Ramos (cell line): Measurements from ENCODE around the gene CAB39L.

Experiments used
- in situ Hi-C: fragments of 300-500 bp; cut with MboI; formaldehyde crosslinking; loops from one replicate; pipeline ENCODE4 v1.14.3; 2022; ENCODE audit warnings: low sequenced_read_pairs; ENCODE audit not compliant: unreplicated experiment

Gene CAB39L

DNA sequence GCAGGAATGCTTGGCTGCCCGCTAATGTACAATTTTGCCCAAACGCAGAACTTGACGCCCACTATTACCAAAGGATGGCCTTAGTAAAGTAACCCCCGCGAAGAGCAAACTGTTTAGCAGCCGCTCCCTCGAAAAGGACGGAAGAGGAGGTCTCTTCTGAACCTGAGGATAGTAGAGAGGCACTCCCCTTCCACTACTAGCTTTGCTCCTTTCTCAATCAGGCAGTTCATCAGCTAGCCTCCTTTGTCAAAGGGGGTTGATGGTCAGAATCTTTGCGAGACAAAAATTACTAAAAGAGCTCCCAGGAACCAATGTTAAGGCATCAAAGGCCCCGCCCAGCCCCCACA lies 534 bp downstream of the CAB39L start:
- in situ Hi-C loops, result no loop called here

DNA sequence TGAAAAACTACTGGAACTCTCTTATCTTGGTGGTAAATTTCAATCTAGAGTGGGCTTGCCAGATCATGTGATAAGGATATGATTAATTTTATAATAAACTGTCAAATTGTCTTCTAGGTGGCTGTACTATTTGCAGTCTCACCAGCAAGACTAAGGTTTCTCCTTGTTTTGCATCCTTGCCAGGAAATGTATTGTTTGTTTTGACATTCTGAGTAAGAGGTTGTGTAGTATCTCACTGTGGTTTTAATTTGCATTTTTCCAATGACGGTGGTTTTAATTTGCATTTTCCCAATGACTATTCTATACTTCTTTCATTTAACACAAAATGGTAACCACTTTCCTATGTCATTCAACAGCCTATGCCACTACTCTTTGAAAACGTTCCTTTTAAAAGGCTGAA lies 2.0 kb downstream of the CAB39L start:
- in situ Hi-C loops, result no loop called here

DNA sequence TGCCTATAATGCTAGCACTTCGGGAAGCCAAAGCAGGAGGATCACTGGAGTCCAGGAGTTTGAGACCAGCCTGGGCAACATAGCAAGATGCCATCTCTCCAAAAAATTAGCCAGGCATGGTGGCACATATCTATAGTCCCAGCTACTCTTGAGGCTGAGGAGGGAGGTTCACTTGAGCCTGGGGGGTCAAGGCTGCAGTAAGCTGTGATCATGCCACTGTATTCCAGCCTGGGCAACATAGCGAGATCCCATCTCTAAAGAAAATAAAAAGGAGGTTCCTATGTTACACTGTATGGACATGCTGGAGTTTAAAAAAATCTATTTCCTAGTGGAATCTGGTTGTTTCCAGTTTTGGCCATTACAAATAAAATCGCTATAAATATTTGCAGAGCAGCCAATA lies 2.6 kb downstream of the CAB39L start:
- in situ Hi-C loops, result no loop called here

DNA sequence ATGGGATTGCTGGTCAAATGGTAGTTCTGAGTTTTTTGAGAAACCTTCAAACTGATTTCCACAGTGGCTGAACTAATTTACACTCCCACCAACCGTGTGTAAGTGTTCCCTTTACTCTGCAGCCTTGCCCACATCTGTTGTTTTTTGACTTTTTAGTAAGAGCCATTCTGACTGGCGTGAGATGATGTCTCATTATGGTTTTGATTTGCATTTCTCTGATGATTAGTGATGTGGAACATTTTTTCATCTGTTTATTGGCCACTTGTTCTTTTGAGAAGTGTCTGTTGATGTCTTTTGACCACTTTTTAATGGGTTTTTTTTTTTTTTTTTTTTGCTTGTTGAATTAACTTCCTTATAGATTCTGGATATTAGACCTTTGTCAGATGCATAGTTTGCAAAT lies 4.3 kb downstream of the CAB39L start:
- in situ Hi-C loops, result no loop called here

DNA sequence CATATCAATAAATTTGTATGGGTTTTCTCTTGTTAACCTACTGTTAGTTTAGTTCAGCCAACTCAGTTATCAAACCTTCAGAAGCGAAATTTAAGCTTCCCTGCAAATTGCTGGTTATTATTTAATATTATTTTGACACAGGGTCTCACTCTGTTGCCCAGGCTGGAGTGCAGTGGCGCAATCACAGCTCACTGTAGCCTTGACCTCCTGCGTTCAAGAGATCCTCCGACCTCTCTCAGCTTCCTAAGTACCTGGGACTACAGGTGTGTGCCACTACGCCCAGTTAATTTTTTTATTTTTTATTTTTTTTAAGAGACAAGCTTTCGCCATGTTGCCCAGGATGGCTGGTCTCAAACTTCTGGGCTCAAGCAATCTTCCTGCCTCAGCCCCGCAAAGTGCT lies 6.2 kb downstream of the CAB39L start:
- in situ Hi-C loops, result no loop called here

DNA sequence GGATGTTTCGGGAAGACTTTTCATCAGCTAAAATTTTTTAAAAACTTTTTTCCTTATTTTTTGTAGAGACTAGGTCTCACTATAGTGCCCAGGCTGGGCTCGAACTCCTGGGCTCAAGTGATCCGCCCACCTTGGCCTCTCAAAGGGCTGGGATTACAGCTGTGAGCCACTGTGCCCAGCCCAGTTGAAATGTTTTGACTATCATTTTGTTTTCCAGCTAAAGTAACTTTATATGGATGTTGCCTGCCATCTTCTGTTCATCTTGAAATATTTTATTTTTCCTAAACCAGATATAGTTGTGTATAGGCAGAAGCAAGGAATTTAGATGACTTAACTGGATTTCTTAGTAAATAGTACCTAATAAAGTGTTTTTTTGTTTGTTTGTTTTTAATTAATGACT lies 7.0 kb downstream of the CAB39L start:
- in situ Hi-C loops, result no loop called here

DNA sequence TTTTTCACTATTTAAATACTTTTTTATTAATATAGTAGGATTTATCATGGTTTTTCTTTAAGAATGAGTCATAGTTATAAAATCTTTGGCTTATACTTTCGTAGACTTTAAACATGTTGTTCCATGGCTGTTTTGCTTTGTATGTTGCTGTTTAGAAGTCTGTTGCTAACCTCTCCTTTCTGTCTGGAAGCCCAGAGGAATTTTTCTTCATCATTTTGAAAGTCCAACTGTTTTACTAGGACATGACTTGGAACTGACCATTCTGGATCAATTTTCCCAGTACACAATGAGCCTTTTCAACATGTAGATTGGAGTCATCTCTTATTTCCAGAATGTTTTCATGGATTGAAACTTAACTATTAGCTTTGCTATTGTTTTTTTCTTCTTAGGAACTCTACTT lies 7.9 kb downstream of the CAB39L start:
- in situ Hi-C loops, result no loop called here

DNA sequence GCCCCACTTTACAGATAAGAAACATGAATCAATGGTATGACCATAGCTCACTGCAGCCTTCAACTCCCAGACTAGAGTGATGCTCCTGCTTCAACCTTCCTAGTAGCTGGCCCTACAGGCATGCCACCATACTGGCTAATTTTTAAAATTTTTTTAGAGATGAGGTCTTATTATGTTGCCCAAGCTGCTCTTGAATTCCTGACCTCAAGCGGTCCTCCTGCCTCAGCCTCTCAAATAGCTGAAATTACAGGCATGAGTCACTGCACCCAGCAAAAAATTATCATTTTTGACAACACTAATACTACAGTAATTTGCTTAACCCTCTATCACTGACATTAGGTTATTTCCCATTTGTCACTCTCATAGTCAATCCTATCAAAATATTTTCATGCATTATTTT lies 14.7 kb downstream of the CAB39L start:
- in situ Hi-C loops, result no loop called here

DNA sequence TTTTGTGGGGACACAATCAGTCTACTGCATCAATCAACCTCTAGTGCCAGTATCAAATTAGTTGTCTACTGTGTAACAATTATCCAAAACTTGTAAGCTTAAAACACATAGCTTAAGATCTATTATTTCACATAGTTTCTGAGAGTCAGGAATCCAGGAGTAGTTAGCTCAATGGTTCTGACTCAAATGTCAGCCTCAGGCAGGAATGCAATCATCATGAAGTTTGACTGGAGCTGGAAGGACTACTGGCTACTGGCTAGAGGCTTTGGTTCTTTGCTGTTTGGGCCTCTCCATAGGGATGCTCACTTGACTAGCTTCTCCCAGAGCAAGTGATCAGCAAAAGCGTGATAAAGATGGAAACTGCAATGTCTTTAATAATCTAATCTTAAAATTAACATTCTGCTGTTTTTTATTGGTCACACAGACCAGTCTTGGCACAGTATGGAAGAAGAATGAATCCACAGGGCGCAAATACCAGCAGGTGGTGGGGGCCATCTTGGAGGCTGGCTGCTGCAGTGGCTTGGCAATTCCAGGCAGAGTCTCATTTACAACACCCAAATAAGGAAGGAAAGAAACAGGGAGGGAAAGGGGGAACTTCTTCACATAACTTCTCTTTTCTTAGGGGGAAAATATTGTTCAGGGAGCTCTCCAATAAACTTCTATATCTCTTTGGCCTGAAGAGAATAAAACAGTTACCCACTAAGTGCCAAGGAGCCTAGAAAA lies 15.7 kb downstream of the CAB39L start:
- in situ Hi-C loops, result no loop called here

DNA sequence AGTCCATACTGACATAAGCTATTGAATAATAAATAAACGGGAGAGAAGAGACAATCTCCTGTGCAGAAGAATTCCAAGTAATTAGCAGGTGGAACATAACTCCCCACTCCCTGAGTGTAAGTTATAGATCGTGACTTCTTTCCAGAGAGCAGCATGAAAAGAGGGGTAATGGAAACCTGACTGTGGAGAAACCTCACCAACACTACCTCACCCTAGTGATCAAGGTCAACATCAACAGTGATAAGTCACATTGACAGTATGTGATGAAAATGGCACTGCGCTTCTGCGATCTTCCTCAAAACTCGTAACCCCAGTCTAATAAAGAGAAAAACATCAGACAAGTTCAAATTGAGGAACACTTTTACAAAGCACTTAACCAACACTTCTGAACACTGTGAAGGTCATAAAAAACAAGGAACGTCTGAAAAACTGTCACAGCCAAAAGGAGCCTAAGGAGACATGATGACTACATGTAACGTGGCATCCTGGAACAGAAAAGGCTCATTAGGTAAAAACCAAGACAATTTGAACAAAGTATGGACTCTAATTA lies 19.8 kb downstream of the CAB39L start:
- in situ Hi-C loops, result loop anchor here (5.0 kb wide), 1 partner anchor 183 kb away; no protein-coding TSS in a partner anchor

DNA sequence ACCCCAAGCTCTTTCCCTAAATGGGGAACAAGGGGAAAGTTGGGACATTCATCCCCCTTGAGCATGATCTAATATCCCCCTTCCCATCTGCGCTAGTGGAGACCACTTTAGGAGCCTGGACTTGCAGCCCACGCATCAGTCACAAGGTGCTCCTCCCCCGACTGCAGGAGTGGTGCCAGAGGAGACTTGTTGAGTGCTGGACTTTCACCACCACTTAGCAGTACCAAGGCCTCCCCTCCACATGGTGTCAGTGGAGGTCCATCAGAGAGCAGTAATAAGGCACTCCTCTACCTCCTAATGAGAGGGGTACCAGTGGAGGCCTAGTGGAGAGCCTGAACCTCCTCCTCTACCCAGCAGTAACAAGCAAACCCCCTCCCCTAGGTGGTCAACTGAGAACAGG lies 22.5 kb downstream of the CAB39L start:
- in situ Hi-C loops, result loop anchor here (5.0 kb wide), 1 partner anchor 186 kb away; no protein-coding TSS in a partner anchor

DNA sequence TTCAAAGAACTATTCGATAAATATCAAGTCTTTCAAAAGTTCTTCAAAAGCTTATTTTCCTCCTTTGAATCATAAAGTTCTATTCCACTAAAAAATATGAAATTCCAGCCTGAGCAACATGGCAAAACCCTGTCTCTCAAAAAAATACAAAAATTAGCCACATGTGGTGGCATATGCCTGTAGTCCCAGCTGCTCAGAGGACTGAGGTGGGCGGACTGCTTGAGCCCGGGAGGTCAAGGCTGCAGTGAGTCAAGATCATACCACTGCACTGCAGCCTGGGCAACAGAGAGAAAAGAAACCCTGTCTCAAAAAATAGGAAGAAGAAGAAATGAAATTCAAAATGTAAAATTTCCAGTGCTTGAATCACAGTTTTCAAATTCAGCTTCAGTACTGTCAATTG lies 24.6 kb downstream of the CAB39L start:
- in situ Hi-C loops, result no loop called here

DNA sequence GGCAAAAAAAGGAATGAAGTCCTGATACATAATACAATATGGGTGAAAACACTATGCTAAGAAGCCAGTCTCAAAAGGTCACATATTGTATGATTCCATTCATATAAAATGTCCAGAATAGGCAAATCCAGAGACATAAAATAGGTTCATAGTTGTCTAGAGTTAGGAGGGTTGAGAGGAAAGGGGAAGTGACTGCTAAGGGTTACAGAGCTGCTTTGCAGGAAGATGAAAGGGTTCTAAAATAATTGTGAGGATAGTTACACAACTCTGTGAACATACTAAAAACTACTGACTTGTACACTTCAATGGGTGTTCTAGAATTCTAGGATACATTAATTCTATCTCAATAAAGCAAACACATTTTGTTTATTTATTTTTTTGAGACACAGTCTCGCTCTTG lies 25.7 kb downstream of the CAB39L start:
- in situ Hi-C loops, result no loop called here

DNA sequence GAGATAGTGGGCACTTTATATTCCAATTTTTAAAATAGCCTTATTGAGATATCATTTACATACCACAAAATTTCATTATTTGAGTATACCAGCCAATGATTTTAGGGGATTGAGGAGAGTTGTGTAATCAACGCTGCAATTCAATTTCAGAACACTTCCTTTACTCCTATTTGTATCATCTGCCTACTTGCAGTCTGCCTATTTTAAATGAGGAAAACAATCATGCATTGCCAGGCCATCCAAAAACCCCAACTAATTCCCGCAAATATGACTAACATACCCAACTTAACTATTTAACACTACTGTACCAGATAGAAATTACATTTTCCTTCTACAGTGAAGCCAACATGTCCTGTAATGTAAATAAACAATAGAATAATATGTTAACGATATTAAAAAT lies 26.7 kb downstream of the CAB39L start:
- in situ Hi-C loops, result no loop called here

DNA sequence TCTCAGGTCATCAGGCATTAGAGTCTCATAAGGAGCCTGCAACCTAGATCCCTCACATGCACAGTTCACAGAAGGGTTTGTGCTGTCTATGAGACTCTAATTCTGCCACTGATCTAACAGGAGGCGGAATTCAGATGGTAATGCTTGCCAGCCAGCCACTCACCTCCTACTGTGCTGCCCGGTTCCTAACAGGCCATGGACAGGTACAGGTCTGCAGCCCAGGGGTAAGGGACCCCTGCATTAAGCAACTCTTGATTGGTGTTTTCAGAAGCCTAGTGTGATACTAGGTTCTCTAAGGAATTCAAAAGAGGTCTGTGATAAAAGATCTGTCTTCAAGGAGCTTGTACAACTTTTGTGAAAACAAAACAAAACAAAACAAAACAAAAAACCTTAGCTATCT lies 31.1 kb downstream of the CAB39L start:
- in situ Hi-C loops, result no loop called here

DNA sequence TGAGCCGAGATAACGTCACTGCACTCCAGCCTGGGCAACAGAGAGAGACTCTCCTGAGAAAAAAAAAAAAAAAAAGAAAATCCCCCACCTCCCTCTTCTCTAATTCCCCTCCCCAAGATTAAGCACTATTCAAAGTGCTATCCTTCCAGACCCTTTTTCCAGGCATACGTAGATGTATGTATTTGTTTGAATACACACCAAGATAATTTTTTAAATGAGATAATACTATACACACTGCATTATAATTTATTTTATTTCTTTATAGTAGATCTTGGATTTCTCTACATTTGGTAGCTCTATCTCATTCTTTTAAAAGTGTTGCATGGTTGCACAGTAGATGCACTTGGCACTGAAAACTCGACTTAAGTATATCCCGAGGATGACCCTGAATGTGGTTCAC lies 32.5 kb downstream of the CAB39L start:
- in situ Hi-C loops, result no loop called here

DNA sequence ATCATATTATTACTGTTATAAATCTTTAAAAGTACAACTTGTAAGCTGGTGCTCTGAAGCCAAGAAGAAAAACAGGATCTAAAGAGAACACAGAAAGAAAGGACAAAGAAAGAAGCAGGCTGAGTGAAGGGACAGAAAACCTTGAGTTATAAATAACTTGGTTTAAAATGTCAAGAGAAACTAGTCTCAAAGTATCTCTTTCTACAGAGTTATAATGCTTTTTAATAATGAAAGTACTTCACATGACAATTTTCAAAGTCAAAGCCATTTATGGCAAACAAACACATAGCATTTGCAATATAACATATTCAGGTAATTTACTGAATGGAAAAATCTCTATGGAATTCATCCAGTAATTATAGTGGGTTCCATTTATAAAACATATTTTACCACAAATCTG lies 33.4 kb downstream of the CAB39L start:
- in situ Hi-C loops, result no loop called here

DNA sequence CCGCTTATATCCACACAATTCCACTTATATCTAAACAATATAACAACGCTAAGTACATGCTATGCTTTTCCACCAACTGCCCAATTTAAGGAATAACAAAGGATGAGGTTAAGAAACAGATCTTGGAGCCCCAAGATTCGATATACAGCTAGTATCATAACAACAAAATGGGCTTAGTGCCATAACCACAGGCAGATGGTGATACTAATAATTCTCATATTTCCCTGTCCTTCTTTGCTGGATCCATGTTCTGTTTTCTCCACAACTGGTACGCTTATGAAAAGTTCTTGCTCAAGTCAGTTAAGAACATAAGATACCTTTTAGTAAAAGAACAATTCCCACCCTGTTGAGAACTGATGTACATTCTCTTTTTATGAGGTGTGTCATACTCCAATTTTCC lies 33.9 kb downstream of the CAB39L start:
- in situ Hi-C loops, result no loop called here

DNA sequence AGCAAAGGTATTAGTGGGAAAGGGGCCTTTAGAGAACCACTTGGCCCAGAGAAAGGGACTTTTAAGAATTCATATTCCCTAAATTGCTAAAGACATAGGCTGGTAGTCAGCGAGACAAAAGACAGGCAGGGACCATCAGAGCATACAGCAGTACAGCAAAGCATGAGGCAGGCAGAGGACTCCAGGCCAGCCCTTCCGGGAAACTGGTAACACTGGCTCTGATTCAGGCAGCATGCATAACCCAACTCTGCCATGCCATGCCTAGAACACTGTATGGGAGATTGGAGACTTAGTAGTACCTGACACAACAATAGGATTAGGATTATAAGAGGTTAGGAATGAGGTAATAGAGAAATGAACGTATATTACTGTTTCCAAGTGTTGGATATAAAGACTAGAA lies 34.9 kb downstream of the CAB39L start:
- in situ Hi-C loops, result no loop called here

DNA sequence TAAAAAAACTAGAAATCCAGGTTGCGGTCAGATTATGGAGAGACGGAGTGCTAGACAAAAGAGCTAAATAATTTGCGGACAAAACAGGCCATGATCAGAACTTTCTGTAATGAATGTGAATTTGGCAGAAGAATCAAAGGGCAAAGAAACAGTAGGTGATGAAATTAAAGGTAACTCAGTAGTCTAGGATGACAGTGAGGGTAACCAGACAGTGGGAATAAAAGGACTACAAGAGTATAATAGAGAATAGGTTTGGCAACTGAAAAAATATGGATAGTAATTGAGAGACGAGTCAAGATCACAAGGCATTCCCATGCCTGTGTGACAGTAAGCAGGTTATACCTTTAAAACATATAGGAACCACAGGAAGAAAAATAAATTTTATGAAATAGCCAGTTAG lies 35.9 kb downstream of the CAB39L start:
- in situ Hi-C loops, result no loop called here

DNA sequence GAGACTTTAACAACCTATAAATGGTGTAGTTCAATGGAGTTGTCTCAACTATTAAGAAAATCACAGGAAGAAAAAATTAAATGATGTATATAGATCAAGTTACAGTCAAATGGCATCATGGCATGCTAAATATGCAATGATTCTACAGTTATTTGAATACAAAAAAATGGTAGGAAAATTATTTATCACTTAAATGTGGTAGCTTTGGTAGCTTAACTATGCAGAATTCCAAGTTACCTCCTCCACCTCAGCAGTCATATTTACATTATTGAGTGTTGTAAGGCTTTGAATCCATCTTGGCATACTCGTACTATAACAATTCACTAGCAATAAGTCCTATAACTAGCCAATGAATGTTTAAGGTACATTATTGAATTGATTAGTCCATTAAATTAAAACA lies 36.8 kb downstream of the CAB39L start:
- in situ Hi-C loops, result no loop called here

DNA sequence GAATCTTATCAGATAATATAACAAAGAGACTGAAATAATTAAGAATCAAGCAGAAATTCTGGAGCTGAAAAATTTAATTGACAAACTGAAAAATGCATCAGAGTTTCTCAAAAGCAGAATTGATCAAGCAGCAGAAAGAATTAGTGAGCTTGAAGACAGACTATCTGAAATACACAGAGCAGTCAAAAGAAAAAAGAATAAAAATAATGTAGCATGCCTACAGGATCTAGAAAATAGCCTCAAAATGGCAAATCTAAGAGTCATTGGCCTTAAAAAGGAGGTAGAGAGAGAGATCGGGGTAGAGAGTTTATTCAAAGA lies 39.2 kb downstream of the CAB39L start:
- in situ Hi-C loops, result no loop called here
